HEK293 (cell line): ENCODE measurements around the gene AGMAT.

Source experiments
- ZNF266 ChIP-seq: fragments of 450-650 bp; formaldehyde crosslinking; IDR thresholded peaks from 2 replicates; pipeline ENCODE4 v1.5.1; 2016; ENCODE audit warnings: missing biosample characterization, missing genetic modification characterization, low read depth
- TF ChIP-seq, protein P1 (sequence below): fragments of 450-650 bp; formaldehyde crosslinking; IDR thresholded peaks from 2 replicates; pipeline ENCODE4 v1.5.1; 2017; ENCODE audit warnings: missing biosample characterization, missing genetic modification characterization

DNA sequence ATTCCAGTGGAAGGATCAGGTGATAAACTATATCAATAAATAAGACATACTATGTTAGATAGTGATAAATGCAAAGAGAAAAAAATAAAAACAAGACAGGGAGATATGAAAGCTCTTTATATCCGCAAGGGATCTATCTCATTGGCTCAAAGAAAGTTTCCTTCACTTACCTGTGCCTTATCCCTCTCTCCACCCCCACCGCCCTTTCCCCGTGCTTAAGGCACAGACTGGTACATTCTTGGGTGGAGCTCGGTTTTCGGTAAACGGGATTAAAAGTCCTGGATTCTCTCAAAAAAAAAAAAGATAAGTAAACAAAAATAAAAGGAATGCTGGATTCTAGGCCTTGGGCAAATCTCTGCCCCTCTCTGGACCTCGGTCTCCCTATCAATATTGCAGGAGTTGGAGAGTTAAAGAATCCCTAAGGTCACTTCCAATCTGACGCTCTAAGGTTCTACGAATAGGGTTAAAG lies 58.8 kb downstream of the AGMAT start:
- TF ChIP-seq, protein P1, sequence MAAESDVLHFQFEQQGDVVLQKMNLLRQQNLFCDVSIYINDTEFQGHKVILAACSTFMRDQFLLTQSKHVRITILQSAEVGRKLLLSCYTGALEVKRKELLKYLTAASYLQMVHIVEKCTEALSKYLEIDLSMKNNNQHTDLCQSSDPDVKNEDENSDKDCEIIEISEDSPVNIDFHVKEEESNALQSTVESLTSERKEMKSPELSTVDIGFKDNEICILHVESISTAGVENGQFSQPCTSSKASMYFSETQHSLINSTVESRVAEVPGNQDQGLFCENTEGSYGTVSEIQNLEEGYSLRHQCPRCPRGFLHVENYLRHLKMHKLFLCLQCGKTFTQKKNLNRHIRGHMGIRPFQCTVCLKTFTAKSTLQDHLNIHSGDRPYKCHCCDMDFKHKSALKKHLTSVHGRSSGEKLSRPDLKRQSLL (tag by site-specific recombination): no peak
- TF ChIP-seq ZNF266: no peak
